H1 (cell line): Measurements from ENCODE around the gene SBF2. TPM values are rescaled to one million over a fixed set of nuclear protein-coding genes. Genes with fewer than 3 reads are reported as not detected.

ENCODE experiments used
- JUND ChIP-seq: IDR thresholded peaks from 2 replicates; pipeline ENCODE4 v1.6.1; 2011; ENCODE audit warnings: mild to moderate bottlenecking, improper control_type of control experiment, low read length
- MAFK ChIP-seq: IDR thresholded peaks from 2 replicates; pipeline ENCODE4 v1.6.1; 2012; ENCODE audit warnings: low read depth, mild to moderate bottlenecking, improper control_type of control experiment, low read length
- RBBP5 ChIP-seq: IDR thresholded peaks from 2 replicates; pipeline ENCODE4 v1.7.1; 2012; ENCODE audit warnings: low read depth, mild to moderate bottlenecking, inconsistent platforms, low read length, moderate library complexity, borderline replicate concordance
- ZNF274 ChIP-seq: IDR thresholded peaks from 2 replicates; pipeline ENCODE4 v1.7.0; 2012; ENCODE audit warnings: low read length, borderline replicate concordance; ENCODE audit errors: extremely low read depth
- polyA plus RNA-seq, 7 experiments: library from polyadenylated mRNA; depleted of rRNA in 3 of 7; stranded (reverse) in 5 of 7; unstranded in 2 of 7; fragments of >200 nt in 5 of 7; fragments of 200-250 nt in 2 of 7; gene quantifications; 1 replicate in 5 of 7; 2 replicates in 1 of 7; 4 replicates in 1 of 7; pipeline versions ENCODE4 v1.2.1 to v1.2.3, GENCODE V29; 2011 to 2013; ENCODE audit warnings: missing spikeins in 2 of 7, mixed read lengths in 2 of 7
- total RNA-seq: library from RNA; stranded (reverse); fragmentation: NEBNext Ultra II Directional; extraction: Animal tissue kit (Norgen Biotek cat#: 25700); gene quantifications from 2 replicates; pipeline ENCODE4 v1.2.1, GENCODE V29; 2021
- TF ChIP-seq, protein P1 (sequence below): IDR thresholded peaks from 2 replicates; pipeline ENCODE4 v1.6.1; 2011; ENCODE audit warnings: low read length, improper control_type of control experiment
- TF ChIP-seq, protein P2 (sequence below): IDR thresholded peaks from 2 replicates; pipeline ENCODE4 v1.6.1; 2012; ENCODE audit warnings: inconsistent platforms

SBF2 gene
- total and polyA plus RNA-seq, 2 of the 8 experiments (the other 6 are each of a cell fraction or from before 2014, with no cell fraction given), result 36.7 to 50.5 TPM

DNA sequence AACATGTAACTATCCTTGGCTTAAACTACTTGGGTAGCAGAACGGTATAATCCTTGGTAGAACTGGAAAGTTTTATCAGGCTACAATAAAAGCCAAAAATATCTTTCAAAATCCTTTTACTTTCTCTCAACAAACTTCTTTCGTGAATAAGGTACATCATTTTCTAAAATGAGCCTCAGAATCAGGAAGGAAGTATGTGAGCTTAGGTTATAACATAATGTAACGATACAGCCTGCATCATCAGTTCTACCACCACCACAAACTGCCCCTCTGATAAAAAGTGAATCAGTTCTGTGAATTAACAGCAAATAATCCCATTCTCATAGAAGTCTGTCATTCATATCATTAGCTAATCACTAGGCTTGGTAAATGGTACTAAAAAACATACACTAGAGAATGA, 244.3 kb downstream of the SBF2 start (continued):
- TF ChIP-seq, protein P1, sequence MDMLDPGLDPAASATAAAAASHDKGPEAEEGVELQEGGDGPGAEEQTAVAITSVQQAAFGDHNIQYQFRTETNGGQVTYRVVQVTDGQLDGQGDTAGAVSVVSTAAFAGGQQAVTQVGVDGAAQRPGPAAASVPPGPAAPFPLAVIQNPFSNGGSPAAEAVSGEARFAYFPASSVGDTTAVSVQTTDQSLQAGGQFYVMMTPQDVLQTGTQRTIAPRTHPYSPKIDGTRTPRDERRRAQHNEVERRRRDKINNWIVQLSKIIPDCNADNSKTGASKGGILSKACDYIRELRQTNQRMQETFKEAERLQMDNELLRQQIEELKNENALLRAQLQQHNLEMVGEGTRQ, result no peak
- TF ChIP-seq, protein P2, sequence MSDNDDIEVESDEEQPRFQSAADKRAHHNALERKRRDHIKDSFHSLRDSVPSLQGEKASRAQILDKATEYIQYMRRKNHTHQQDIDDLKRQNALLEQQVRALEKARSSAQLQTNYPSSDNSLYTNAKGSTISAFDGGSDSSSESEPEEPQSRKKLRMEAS, result no peak
- TF ChIP-seq RBBP5 (no peak), MAFK (no peak), JUND (no peak), ZNF274 (no peak)
